Stomach (tissue), 9 donors: ENCODE results near the gene XPO5. TPM values are rescaled to one million over a fixed set of nuclear protein-coding genes. Genes with fewer than 3 reads are reported as not detected.

ENCODE experiments used
- DNase-seq, 2 donors: peaks; one replicate each; pipeline versions ENCODE4 v3.0.0 to v3.0.0-alpha.2; 2013 to 2019
- H3K27ac ChIP-seq, 5 donors: fragments of 200-600 bp in 4 of 5; sonication (generic) in 4 of 5; one replicate each; pipeline ENCODE4 v1.5.1; 2013 to 2019; ENCODE audit warnings: mild to moderate bottlenecking in 1 of 5, moderate library complexity in 1 of 5
- H3K27me3 ChIP-seq, 3 donors: fragments of 200-600 bp; sonication (generic); one replicate each; pipeline ENCODE4 v1.5.1; 2017 to 2019; ENCODE audit warnings: mixed run types in 1 of 3
- H3K36me3 ChIP-seq, 4 donors: fragments of 200-600 bp; sonication (generic); 1 replicate in 3 of 4; 2 replicates in 1 of 4; pipeline ENCODE4 v1.5.1; 2016 to 2019
- H3K4me1 ChIP-seq, 4 donors: fragments of 200-600 bp; sonication (generic); one replicate each; pipeline ENCODE4 v1.5.1; 2016 to 2019
- H3K4me3 ChIP-seq, 4 donors: fragments of 200-600 bp; sonication (generic) in 3 of 4; one replicate each; pipeline ENCODE4 v1.5.1; 2016 to 2019; ENCODE audit warnings: mild to moderate bottlenecking in 1 of 4
- H3K9me3 ChIP-seq, 4 donors: fragments of 200-600 bp; sonication (generic); one replicate each; pipeline ENCODE4 v1.5.1; 2016 to 2019
- CTCF ChIP-seq, 7 experiments: fragments of 450-650 bp in 4 of 7; fragments of 200-600 bp in 3 of 7; sonication (generic) in 3 of 7; IDR thresholded peaks; one replicate each; pipeline ENCODE4 v1.5.1; 2016 to 2019; ENCODE audit warnings: antibody characterized with exemption in 7 of 7, control low read depth in 2 of 7, mild to moderate bottlenecking in 1 of 7
- EP300 ChIP-seq: sonication (generic); formaldehyde crosslinking; IDR thresholded peaks from one replicate; pipeline ENCODE4 v1.6.1; 2017; ENCODE audit warnings: antibody characterized with exemption
- POLR2A ChIP-seq, 4 donors: fragments of 450-650 bp; IDR thresholded peaks; one replicate each; pipeline ENCODE4 v1.6.1; 2016; ENCODE audit warnings: antibody characterized with exemption in 4 of 4, control low read depth in 2 of 4, mild to moderate bottlenecking in 1 of 4, moderate library complexity in 1 of 4
- POLR2AphosphoS5 ChIP-seq, 3 donors: sonication (generic); formaldehyde crosslinking; IDR thresholded peaks; one replicate each; pipeline ENCODE4 v1.6.1; 2016; ENCODE audit warnings: antibody characterized with exemption in 3 of 3
- WGBS, 5 donors: extraction: QIAGEN DNeasy Blood & Tissue Kit in 3 of 5; methylation state at CpG; one replicate each; pipeline versions ENCODE4 v1.1.5 to v1.1.7; 2013 to 2018; 5-methylcytosine and 5-hydroxymethylcytosine counted together
- intact Hi-C: fragments of 100-400 bp; cut with DNase I; formaldehyde crosslinking; loops from one replicate; pipeline ENCODE4 v1.15.1; 2023; ENCODE audit warnings: low total_unique reads
- polyA plus RNA-seq, 3 donors: library from polyadenylated mRNA; stranded (reverse); fragments of 200-250 nt; gene quantifications; one replicate each; pipeline ENCODE4 v1.2.3, GENCODE V29; 2013
- total RNA-seq, 5 donors: library from RNA; depleted of rRNA; stranded (reverse); fragments of >200 nt; gene quantifications; one replicate each; pipeline versions ENCODE4 v1.1.0 to v1.2.3, GENCODE V29; 2014 to 2016
- donor health status: healthy with polysubstance abuse.
- donor health status: Bipolar disorder and iron deficiency.
- donor health status: healthy.

XPO5 gene
- total and polyA plus RNA-seq, 8 donors, result 4.6 to 46.1 (median 19.0) TPM

- Histone ChIP-seq H3K9me3 (no peaks in the 10 kb centered on the region), H3K27me3 (no peaks in the 10 kb centered on the region), H3K4me1 (peaks cover 15 to 50% (median 32%) of the 10 kb centered on the region in 4 donors), H3K36me3 (peaks cover 0 to 15% (median 9%) of the 10 kb centered on the region in 4 donors), H3K27ac (peak overlapping the region in 3 of 5 donors; percentile 42 to 55 (median 51)), H3K4me3 (no peak overlapping the region)
- TF ChIP-seq CTCF (IDR thresholded peaks at IDR 0.05) (no peak), POLR2AphosphoS5 (IDR thresholded peaks at IDR 0.05) (peak in 1 of 3 donors; percentile 49)
- intact Hi-C loops, result no loop called here
- peak; percentile 76 to 79 for DNase-seq
- WGBS, 5 donors, result 21 to 43% (median 36%) methylated on average over 10 of the region's 10 CpGs
Measured at GRCh38 chr6:43491750-43492661, 83.8 kb downstream of the XPO5 start.

- H3K36me3 ChIP-seq, result peaks cover 0 to 28% (median 20%) of the 10 kb centered on the region in 4 donors
- no peaks in the 10 kb centered on the region for H3K9me3 ChIP-seq
- no peak for DNase-seq
- H3K27ac ChIP-seq, result no peak overlapping the region
- WGBS, 5 donors, result 41 to 84% (median 75%) methylated on average over 3 to 6 of the region's 6 CpGs
- peaks cover 16 to 38% (median 19%) of the 10 kb centered on the region in 4 donors for H3K4me1 ChIP-seq
- TF ChIP-seq POLR2A (IDR thresholded peaks at IDR 0.05), result no peak
- H3K4me3 ChIP-seq, result no peak overlapping the region
- intact Hi-C loops, result no loop called here
- no peaks in the 10 kb centered on the region for H3K27me3 ChIP-seq
Measured at GRCh38 chr6:43490523-43490939, 85.3 kb downstream of the XPO5 start.

GRCh38 chr6:43489277-43490072 lies 86.4 kb downstream of the XPO5 start:
- TF ChIP-seq EP300 (no peak), CTCF (IDR thresholded peaks at IDR 0.05) (no peak), POLR2A (IDR thresholded peaks at IDR 0.05) (no peak), POLR2AphosphoS5 (IDR thresholded peaks at IDR 0.05) (no peak)

GRCh38 chr6:43488667-43489276 lies 87.1 kb downstream of the XPO5 start:
- 74 to 83% (median 79%) methylated on average over 4 of the region's 4 CpGs for WGBS, 5 donors
- H3K27ac ChIP-seq, result no peak overlapping the region
- no peaks in the 10 kb centered on the region for H3K27me3 ChIP-seq
- H3K9me3 ChIP-seq, result no peaks in the 10 kb centered on the region
- H3K4me1 ChIP-seq, result peaks cover 0 to 26% (median 15%) of the 10 kb centered on the region in 4 donors
- H3K4me3 ChIP-seq, result no peak overlapping the region
- DNase-seq, result no peak
- no peak for TF ChIP-seq CTCF (IDR thresholded peaks at IDR 0.05)
- TF ChIP-seq POLR2A (IDR thresholded peaks at IDR 0.05), result no peak
- no peak for TF ChIP-seq EP300
- no peak for TF ChIP-seq POLR2AphosphoS5 (IDR thresholded peaks at IDR 0.05)
- intact Hi-C loops, result no loop called here
- peaks cover 0 to 39% (median 23%) of the 10 kb centered on the region in 4 donors for H3K36me3 ChIP-seq

More at GRCh38 chr6:43489277-43490072, 86.4 kb downstream of the XPO5 start:
- H3K9me3 ChIP-seq, result no peaks in the 10 kb centered on the region
- H3K27ac ChIP-seq, result no peak overlapping the region
- H3K27me3 ChIP-seq, result no peaks in the 10 kb centered on the region
- H3K4me1 ChIP-seq, result peaks cover 6 to 30% (median 15%) of the 10 kb centered on the region in 4 donors
- H3K4me3 ChIP-seq, result no peak overlapping the region
- 86 to 92% (median 89%) methylated on average over 9 to 12 of the region's 12 CpGs for WGBS, 5 donors
- DNase-seq, result no peak
- H3K36me3 ChIP-seq, result peaks cover 0 to 39% (median 23%) of the 10 kb centered on the region in 4 donors
- intact Hi-C loops, result no loop called here
